Fibroblast of skin of right biceps (primary cell): ENCODE data around the gene VPS51.
A peak's percentile ranks its signal among the peaks of the same experiment; 100 is the strongest.

Experiments
- DNase-seq: peaks from one replicate; pipeline ENCODE4 v3.0.0-alpha.2; 2013

Gene VPS51

DNA sequence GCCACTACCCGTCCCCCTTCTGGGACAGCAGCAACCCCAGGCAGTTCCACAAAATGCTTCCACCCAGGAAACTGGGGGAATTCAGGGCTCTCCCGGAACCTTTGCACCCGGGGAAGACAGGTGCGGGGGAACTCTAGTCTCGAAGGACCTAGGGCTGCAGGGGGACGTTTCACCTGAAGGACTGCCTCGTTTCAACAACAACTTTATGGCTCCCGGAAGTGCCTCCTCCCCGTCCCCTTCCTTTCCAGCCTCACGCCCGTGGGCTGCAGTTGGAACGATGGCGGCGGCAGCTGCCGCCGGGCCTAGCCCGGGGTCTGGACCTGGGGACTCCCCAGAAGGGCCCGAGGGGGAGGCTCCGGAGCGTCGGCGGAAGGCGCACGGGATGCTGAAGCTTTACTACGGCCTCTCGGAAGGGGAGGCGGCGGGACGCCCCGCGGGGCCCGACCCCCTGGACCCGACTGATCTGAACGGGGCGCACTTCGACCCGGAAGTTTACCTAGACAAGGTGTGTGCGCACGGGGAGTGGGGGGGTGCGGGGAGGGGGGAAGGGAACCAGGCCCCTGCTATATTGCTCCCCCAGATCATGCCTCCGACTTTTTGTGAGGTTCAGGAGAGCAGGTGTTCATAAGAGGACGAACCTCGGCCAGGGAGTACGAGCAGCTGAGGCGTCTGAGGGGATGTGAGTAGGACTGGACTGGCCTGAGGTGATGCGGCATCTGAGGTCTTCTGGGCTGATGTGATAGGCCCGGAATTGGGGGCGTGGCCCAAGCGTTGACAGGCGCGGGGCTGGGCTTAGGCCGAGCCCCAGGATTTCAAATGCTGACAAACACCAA is at the start of gene VPS51:
Gene VPS51 (plus strand): TSS at position 241 of the 833 bp plus-strand sequence. CDS start 37 bp downstream, at position 278.
- DNase-seq: peak; percentile 91

DNA sequence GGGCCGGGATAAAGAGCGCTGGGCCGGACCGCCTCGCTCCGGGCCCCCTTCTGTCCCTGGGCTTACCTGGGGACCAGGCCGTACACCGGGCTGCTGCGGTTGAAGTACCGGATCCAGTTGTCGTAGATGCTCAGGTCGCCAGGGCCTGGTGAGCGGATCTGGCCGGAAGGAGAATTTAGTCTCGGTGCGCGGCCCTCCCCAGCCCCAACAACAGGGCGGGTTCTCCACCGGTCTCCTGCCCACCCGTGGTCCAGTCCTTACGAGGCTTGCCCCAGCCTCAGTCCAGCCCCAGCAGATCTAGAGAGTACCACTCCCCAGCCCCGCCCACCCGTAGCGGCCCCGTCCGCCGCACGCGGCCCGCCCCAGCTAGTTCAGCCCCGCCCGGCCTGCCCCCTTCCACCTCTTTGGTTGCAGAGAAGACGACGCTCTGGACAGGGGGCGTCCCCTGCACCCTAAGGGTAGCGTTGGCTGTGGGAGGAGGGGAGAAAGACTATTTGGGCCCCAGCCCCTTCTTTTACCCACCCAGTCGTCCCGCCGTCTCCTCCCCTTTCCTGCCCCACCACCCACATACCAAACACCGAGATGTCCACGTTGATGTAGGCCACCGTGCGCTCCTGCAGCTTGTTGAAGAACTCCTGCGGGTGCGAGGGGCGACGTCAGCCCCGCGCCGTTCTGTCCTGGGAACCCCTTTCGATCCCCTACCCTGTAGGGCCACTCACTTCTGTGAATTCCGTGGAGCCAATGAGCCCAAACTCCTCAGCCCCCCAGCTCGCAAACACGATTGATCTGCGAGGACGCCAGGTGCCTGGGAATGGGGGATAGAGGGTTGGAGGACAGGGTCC is 48.2 kb upstream of the VPS51 start:
- DNase-seq: peak; percentile 21

DNA sequence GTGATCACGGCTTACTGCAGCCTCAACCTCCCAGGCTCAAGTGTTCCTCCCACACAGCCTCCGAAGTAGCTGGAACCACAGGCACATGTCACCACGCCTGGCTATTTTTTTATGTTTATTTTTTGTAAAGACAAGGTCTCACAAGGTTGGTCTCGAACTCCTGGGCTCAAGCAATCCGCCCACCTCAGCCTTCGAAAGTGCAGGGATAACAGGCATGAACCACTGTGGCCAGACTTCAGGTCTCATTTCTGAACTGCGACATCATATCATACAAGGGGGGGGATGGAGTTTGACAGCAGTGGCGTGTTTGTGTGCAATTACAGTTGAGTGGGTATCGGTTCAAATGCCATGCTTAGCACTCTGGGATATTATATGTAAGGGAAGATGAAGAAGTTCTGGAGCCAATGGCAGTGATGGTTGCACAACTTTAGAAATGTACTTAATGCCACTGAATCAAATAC is 44.6 kb upstream of the VPS51 start:
- DNase-seq: no peak

DNA sequence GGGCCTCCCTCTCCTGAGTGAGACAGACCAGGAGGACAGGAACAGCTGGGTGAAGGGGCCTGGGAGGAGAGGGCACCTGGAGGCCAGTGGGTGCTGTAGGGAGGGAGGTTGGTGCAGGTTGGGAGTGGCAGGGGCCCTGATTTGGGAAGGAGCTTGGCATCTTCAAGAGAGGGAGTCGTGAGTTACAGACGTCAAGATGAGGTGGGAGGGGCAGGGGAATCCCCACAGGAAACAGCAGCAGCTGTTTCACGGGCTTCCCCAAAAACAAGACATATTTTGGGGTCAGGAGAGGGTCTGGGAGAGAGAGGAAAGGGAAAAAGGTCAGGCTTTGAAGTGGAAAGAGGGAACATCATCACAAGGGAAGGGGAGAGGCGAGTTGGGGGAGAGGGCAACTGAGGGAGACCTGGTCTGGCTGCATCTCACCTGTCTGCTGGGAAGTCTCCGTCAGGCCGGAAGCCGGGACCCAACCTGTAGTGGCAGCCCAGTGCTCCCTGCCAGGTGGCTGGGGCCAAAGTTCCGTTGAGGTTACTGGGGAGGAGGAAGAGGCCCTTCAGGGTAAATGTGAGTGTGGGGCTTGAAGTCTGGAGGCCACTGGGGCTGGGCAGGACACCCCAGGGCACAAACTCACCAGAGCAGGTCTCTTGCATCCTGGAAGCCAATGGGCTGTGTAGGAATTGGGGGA is 42.0 kb upstream of the VPS51 start:
- no peak for DNase-seq

DNA sequence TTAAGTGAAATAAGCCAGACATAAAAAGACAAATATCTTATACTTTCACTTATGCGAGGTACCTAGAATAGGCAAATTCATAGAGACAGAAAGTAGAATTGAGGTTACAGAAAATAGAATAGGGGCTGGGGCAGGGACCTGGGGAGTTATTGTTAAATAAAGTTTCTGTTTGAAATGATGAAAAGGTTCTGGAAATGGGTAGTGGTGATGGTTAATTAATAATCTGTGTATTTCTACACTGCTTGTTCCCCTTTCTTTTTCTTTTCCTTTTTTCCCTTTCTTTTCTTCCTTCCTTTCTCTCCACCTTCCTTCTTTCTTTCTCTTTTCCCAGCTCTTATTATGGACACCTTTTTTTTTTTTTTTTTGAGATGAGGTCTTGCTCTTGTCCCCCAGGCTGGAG is 40.5 kb upstream of the VPS51 start:
- DNase-seq: no peak

DNA sequence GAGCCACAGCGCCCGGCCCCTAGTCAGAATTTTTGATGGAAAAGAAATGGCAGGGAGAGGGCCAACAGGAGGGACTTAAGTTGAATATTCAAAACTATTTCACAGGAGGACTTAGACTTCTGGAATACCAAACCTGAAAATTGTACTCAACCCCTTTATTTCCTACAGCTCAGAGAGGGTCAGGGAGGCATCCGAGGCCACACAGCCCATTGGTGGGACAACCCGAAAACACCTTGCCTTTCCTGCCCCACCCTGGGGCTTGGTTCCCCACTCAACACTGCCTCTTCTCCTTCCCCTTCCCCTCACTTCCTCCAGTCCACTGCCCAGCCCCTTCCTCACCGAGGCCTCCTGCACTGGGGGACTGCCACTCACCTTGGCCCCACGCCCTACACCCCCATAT is 39.0 kb upstream of the VPS51 start:
- DNase-seq: no peak

DNA sequence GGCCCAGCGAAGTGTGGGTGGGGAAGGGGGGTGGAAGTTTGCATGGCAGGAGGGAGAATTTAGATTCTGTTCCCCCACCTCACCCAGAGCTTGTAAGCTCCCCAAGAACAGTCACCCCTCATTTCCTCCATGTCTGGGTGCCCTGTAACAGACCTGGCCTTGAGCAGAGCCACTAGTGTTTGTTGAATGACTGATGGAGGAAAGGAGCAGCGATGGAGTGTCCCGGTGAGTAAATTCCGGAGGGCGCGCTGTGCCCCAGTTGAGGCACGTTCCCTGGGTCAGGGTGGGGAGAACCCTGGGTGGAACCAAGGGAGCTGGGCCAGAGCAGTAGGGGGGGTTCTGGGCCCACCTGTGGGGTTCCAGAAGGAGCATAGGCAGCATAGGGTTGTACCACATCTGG is 38.5 kb upstream of the VPS51 start:
- no peak for DNase-seq

DNA sequence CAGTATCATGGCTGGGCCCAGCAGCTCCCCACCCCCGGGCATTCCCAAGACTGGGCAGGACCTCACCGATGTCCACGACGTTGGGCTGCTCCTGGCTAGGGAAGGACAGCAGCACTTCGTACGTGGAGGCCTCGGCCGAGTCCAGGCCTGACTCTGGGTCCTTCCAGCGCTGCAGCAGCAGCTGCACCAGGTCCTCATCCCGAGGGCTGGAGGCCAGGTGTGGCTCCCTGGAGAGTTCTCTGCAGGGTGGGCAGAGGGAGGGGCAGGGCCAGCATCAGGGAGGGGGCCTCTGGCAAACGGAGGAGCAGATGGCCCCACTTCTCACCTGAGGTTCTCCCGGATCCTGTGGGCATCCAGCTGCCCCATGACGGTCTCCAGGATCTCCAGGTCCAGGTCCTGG is 38.0 kb upstream of the VPS51 start:
- no peak for DNase-seq

DNA sequence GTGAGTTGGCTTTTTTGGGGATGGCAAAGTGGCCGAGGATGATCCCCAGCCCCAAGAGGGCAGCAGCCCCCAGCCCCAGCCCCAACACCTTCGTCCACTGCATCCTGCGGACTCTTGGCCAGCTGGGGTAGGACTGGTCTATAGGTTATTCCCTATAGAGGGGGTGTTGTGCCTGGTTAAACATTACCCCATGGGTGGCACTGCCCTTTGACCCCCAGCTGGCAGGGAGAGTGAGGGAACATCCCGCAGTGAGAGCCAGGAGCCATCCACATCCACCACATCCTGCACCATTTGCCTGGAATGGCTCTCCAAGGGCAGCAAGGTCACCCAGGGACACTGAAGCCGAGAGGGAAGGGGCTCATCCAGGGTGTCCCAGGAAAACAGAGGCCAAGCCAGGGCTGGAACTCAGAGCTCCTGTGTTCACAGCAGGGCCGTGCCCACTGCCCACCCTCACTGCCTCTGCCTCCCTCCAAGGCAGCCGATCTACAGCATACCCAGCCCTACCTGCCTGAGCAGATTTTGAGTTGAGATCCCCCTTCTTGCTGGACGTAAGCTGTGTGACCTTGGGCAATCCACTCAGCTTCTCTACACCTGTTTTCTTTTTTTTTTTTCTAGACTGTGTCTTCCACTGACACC is 37.5 kb upstream of the VPS51 start, which contains the start of gene NAALADL1:
Gene NAALADL1 (minus strand): TSS at position 135 of the 636 bp plus-strand sequence. CDS start 32 bp downstream, at position 103.
- no peak for DNase-seq

DNA sequence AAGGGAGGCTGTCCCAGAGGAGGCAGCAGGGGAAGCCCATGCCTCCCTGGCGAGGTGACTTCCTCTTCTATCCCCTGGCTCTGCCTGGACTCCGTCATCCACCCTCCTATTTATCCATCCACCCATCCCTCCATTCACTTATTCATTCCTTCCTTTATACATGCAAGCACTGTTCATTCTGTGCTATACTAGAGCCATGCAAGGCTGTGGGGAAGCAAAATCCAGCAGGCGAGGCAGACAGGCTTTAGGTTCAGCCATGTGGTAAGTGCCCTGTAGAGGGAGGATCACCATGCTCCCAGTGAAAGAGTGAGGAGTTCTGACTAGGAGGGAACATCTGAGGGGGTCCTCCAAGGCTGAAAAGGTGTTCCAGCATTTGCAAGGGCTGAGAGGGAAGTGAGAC is 36.5 kb upstream of the VPS51 start:
- DNase-seq: no peak

DNA sequence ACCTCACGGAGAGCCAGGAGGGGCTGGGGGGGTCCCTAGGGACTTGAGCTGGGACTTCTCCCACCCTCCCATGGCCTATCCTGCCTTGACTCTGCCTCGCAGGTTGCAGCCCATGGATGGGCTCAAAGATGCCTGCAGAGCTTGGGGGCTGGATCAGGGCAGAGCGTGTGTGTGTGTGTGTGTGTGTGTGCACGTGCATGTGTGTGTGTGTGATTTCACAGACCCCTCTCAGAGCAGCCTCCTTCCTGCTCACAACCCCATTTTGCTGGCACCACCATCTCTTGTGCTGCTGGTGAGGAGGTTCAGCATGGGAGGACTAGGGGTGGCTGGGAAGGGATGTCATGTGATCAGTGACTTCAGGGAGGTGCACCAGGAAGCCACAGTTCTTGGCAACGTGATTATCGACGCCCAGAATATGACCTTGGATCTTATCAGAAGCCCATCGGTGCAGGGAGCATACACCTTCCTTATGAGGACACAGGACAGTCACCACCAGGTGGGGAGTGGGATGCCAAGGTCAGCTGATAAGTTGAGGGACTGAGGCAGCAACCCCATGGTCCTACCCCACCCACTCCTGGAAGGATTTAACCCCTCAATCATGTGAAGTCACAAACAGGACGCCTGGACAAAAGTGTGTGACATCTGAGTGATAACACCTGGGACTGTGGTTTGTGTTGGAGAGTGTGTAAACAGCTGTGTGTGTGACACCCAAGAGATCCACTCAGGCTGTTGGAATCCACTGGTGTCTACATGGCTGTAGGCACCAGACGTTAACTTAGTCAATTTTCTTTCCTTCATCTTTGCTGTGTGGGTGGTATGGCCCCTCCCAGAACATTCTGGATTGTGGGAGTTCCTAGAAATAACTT is 35.8 kb upstream of the VPS51 start:
- DNase-seq: no peak

DNA sequence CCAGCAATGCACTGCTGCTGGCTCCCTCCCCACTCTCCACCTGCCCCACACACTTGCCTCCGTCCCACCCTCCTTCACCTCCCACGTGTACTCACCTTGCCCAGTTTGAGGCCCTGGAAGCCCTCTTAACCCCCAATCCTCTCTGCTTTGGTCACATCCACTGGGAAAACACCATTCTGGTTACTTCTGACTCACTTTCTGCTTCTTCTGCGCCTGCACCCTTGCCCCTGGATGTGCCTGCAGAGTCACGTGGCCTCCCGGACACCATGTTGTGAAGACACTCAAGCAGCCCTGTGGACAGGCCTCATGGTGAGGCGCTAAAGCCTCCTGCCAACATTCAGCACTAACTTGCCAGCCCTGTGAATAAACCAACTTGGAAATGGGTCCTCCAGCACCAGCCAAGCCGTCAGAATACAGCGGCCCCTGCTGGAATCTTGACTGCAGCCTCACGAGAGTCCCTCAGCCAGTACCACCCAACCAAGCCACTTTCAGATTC is 35.1 kb upstream of the VPS51 start:
- DNase-seq: no peak

DNA sequence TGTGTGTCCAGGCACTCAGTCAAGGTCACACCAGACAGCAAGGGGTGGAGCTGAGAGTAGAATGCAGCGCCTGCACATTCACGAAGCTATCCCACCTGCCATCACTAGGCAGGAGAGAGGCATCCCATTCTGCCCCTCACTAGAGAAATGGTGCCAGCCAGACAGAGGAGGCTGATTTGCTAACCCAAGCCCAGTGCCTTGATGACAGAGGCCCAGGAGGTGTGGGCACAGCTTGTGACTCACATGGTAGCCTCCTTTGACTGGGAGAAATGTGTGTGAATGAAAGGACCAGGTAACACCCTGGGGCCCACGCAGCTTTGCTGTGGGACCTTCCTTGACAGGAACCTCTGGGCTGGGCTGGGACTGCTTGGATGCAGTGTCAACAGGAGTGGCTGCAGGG is 32.5 kb upstream of the VPS51 start:
- DNase-seq: no peak

DNA sequence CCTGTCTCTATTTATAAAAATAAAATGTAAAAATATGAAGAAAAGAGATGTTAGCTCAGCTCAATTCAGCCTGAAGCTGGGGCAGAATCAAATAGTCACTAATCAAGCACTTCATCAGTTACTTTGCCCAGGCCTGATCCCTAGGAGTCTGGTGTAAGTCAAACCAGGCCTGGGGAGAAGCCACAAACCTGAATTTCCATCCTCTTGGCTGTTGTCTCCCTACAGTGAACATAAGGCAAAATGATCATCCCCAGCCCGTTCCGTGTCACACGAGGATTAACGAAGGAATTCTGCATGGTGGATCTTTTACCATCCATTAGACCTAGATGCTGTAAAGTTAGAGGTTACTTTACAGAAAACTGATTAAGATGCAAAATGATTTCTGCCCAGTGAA is 31.2 kb upstream of the VPS51 start:
- DNase-seq: no peak

DNA sequence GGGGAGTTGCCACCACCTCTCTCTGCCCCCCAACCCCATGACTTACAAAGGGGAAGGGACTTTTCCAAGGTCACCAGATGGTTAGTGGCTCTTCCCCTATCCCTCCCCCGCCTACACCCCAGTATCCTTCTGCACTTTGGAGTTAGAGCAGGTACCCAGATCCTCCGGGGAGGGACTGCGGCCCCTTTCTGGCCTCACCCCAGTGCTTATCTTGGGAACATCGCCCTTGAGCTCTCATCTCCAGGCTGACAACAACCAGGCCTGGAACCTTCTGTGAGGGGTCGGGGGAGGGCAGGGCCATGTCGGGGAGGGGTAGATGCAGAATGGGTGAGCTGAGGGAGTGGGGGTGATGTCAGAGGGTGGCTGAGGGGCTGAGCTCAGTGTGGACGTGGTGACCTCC is 30.2 kb upstream of the VPS51 start:
- DNase-seq: no peak

DNA sequence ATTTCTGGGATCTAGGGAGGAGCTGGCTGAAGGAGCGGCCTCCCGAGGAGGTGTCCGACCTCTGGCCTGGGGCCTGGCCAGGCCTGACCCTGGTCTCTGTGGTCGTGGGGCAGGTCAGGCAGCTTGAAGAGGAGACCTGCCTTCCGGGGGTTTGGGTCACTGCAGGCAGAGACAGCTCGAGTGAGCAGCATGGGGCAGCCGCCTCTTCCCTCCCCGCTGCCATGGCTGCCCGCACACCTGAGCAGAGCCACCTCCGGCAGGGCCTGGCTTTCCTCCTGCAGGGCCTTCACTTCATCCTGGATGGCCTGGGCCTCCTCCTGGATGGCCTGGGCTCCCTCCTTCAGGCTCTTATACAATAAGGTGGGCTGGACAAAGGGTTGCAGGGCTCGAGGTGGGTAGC is 29.7 kb upstream of the VPS51 start:
- no peak for DNase-seq

DNA sequence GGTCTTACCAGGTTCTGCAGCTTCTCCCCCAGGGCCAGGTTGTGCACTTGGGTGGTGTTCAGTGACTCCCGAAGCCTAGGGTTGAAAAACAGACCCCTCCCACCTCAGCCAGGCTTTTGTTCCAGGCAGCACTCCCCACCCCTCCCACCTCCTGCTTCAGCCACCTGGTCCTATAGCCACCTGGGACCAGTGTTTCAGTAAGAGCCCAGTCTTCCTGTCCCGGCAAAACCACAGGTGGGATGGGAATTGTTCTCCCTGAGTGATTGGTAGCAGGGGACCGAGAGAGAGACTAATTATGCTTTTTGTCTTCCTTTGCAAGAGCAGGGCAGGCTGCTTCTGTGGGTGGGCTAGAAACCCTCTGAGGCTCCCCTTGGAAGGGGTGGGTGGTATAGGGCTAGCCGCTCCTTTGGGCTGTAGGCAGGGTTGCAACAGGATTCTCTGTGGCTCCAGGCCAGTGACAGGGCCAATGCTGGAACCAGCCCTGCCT is 29.2 kb upstream of the VPS51 start:
- no peak for DNase-seq

DNA sequence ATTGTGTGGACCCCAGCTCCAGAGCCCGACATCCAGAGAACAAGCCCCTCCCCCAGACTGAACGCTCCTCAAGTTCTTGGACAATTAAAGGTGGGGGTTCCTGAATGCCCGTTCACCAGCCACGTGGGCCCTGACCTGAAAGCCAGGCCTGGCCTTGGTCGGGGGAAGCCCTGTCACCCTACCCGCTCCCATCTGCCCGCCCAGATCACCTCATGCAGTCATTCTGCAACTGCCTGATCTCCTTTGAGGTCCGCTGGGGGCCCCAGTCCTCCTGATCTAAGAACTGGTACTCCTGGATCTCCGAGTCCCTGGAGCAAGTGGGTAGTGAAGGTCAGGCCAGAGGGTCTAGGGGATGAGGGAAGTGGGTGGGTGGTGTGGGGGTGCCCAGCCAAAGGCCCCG is 28.6 kb upstream of the VPS51 start:
- DNase-seq: no peak

DNA sequence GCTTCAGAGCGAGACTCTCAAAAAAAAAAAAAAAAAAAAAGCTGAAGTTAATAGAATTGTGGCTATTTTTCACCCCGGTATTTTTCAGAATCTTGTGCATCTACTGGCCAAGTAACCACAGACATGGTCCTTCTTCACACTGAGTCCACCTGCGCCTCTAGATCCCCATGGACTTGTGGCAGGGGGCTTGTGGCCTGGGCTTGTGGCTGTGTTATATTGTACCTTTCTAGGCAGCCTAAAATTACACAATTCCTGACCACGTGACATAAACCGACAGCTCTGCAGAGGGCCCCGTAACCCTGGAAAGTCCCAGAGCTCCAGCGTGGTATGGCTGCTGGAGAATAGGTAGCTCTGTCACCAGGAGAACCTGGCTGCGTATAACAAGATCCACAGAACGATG is 26.8 kb upstream of the VPS51 start:
- DNase-seq: no peak

DNA sequence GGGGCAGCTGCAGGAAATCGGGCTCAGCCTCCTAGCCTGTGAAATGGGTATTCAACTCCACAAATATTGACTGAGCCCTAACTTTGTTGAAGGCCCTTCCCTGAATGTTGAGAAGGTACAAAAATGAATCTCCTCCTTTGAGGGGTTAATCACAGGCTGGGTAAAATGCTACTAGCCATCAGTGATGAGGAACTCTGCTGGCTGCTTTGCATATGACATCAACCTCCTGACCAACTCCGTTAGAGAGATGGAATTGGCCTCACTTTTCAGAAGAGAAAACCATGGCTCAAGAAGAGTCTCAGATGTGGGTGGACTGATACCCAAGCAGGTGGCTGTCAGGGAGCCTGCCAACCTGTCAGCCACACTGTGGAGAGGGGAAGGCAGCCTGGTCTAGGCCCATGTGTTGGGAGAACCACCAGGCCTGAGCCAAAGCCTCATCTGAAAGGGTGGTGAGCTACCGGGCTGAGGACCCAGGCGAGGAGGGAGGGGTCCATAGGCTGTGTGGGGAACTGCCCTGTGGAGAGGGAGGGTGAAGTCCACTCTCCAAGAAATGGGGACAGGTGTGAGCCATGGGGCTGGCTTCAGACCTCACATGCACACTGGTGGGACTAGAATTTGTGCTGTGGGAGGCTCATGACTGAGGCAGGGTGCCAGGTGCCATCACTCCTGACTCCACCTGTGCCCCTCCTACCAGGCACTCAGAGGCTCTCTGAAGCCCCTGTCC is 23.9 kb upstream of the VPS51 start:
- no peak for DNase-seq

DNA sequence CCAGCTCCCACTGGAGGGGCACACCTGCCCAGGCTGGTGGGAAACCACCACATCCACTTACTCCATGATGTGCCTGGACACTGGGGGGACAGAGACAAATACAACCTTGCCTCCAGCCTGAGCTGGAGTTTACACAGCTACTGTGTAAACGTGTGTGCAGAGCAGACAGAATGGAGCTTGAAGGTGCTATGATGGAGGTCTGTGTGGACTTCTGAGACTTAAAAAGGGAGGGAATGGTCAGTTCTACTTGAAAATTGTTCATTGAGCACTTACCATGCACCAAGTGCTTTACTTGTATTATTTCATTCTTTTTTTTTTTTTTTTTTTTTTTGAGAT is 23.4 kb upstream of the VPS51 start:
- DNase-seq: no peak
